OCI-LY1 (cell line): ENCODE data around the gene CYTH4.

Source experiments
- CTCF ChIP-seq: fragments of 200-600 bp; sonication (generic), shearing (Covaris generic); IDR thresholded peaks from 2 replicates; pipeline ENCODE4 v1.5.1; 2017; ENCODE audit warnings: mild to moderate bottlenecking, antibody characterized with exemption, low read length, moderate library complexity, mixed read lengths
- EZH2 ChIP-seq: fragments of 200-600 bp; sonication (generic), shearing (Covaris generic); IDR thresholded peaks from 2 replicates; pipeline ENCODE4 v1.8.0; 2017; ENCODE audit warnings: borderline replicate concordance, mixed run types, mild to moderate bottlenecking, antibody characterized with exemption, low read length, moderate library complexity, mixed read lengths

GRCh38 chr22:37258005-37258752 lies 24.1 kb upstream of the CYTH4 start:
- TF ChIP-seq CTCF (no peak), EZH2 (no peak)
